ENCODE data around the gene GBA3.

The GBA3 gene

DNA sequence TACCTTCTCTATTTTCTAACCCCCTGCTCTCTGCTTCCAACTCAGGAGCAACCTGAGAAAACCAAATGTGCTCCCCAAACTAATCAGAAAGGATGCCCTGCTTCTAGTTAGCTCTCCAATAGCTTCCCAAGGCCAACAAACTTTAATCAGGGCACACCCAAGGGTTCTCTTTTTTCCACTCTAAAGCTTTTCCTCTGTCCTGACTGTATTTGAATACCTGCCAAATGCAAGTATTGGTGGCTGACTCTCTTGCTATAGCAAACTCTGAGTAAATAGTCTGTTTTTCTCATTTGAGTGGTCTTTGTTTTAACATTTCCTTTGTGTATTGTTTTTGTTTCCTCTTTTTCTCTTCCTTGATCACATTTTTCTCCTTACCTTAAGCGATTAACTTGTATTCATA, 52.5 kb downstream of the GBA3 start:
- Mint-ChIP-seq H3K9me3 (peaks cover 6% of the 10 kb centered on the region), H3K4me3 (no peak overlapping the region), H3K27me3 (no peaks in the 10 kb centered on the region), H3K4me1 (no peaks in the 10 kb centered on the region), H3K27ac (ENCODE audit: low read depth) (no peak overlapping the region), H3K36me3 (ENCODE audit: insufficient read depth) (no peaks in the 10 kb centered on the region)
- DNase-seq (ENCODE audit: low spot score in 2 of 2): no peak
- ATAC-seq (replicated peaks; ENCODE audit: extremely low read depth, poor library complexity, severe bottlenecking): no peak

DNA sequence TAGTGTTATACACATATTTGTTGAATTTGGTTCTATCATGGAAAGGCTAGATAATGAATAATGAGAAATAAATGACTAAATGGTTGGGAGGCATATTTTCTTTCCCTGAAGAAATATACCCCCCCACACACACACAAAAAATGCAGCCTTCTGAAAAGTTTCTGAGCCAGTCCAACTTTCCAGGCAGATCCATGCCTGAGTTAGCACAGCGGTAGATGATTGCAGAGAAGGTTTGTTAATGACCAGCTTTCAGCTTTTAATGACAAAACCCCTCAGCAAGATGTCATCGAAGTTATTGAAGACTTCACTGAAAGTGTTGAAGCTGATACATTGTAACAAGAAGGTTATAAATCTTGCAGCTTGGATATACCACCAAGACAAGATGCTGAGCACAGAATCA, 61.4 kb downstream of the GBA3 start:
- DNase-seq (ENCODE audit: low spot score in 2 of 2) (no peak), ATAC-seq (replicated peaks; ENCODE audit: extremely low read depth, poor library complexity, severe bottlenecking) (no peak)
- H3K9me3 Mint-ChIP-seq: no peaks in the 10 kb centered on the region
- no peak overlapping the region for H3K27ac Mint-ChIP-seq (ENCODE audit: low read depth)
- H3K27me3 Mint-ChIP-seq: no peaks in the 10 kb centered on the region
- H3K4me3 Mint-ChIP-seq: no peak overlapping the region
- no peaks in the 10 kb centered on the region for H3K4me1 Mint-ChIP-seq
- H3K36me3 Mint-ChIP-seq (ENCODE audit: insufficient read depth): no peaks in the 10 kb centered on the region

- no peak overlapping the region for H3K27ac Mint-ChIP-seq (ENCODE audit: low read depth)
- H3K9me3 Mint-ChIP-seq: peaks cover 10% of the 10 kb centered on the region
- no peaks in the 10 kb centered on the region for H3K4me1 Mint-ChIP-seq
- DNase-seq (ENCODE audit: low spot score in 2 of 2): no peak
- H3K27me3 Mint-ChIP-seq: no peaks in the 10 kb centered on the region
- ATAC-seq (replicated peaks; ENCODE audit: extremely low read depth, poor library complexity, severe bottlenecking): no peak
- no peak overlapping the region for H3K4me3 Mint-ChIP-seq
- H3K36me3 Mint-ChIP-seq (ENCODE audit: insufficient read depth): no peaks in the 10 kb centered on the region
These were observed 69.8 kb downstream of the GBA3 start for GRCh38 chr4:22762548-22762947.

DNA sequence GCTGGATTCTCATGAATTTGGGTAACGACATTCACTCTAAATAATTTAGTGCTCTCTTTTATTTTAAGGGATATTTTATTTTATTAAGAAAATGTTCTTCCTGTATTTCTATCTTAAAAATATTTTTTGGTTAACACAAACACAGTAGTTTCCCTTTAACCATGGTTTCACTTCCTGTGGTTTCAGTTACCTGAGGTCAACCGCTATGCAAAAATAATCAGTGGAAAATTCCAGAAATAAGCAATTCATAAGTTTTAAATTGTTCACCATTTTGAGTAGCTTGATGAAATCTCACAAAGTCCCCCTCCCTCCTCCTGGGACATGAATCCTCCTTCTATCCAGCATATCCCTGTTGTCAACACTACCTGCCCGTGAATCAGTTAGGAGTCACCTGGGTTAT, 71.4 kb downstream of the GBA3 start:
- no peak for ATAC-seq (replicated peaks; ENCODE audit: extremely low read depth, poor library complexity, severe bottlenecking)
- no peaks in the 10 kb centered on the region for H3K4me1 Mint-ChIP-seq
- no peaks in the 10 kb centered on the region for H3K27me3 Mint-ChIP-seq
- no peak for DNase-seq (ENCODE audit: low spot score in 2 of 2)
- H3K36me3 Mint-ChIP-seq (ENCODE audit: insufficient read depth): no peaks in the 10 kb centered on the region
- H3K9me3 Mint-ChIP-seq: peaks cover 10% of the 10 kb centered on the region
- H3K27ac Mint-ChIP-seq (ENCODE audit: low read depth): no peak overlapping the region
- H3K4me3 Mint-ChIP-seq: no peak overlapping the region

- H3K9me3 Mint-ChIP-seq: peaks cover 5% of the 10 kb centered on the region
- no peak for ATAC-seq (replicated peaks; ENCODE audit: extremely low read depth, poor library complexity, severe bottlenecking)
These were observed 73.3 kb downstream of the GBA3 start for GRCh38 chr4:22766068-22766467.

DNA sequence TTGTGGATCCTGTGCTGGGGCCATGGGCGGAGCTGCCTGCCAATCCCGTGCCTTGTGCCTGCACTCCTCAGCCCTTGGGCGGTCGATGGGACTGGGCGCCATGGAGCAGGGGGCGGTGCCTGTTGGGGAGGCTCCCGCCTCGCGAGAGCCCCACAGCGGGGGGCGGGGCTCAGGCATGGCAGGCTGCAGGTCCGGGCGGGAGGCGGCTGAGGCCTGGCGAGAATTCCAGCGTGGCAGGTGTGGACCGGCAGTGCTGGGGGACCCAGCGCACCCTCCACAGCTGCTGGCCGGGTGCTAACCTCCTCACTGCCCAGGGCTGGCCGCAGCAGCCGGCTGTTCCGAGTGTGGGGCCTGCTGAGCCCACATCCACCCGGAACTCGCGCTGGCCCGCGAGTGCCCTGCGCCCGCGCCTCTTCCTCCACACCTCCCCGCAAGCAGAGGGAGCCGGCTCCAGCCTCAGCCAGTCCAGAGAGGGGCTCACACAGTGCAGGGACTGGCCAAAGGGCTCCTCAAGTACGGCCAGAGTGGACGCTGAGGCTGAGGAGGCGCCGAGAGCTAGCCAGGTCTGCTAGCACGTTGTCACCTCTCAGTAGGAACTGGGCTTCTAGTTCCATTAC, 85.9 kb downstream of the GBA3 start:
- H3K9me3 Mint-ChIP-seq: peaks cover 14% of the 10 kb centered on the region
- ATAC-seq (replicated peaks; ENCODE audit: extremely low read depth, poor library complexity, severe bottlenecking): no peak
- no peak overlapping the region for H3K4me3 Mint-ChIP-seq
- H3K36me3 Mint-ChIP-seq (ENCODE audit: insufficient read depth): no peaks in the 10 kb centered on the region
- no peaks in the 10 kb centered on the region for H3K27me3 Mint-ChIP-seq
- H3K27ac Mint-ChIP-seq (ENCODE audit: low read depth): no peak overlapping the region
- no peak for DNase-seq (ENCODE audit: low spot score in 2 of 2)
- H3K4me1 Mint-ChIP-seq: no peaks in the 10 kb centered on the region

More at GRCh38 chr4:22766068-22766467, 73.3 kb downstream of the GBA3 start:
- Mint-ChIP-seq H3K27me3 (no peaks in the 10 kb centered on the region), H3K27ac (ENCODE audit: low read depth) (no peak overlapping the region), H3K36me3 (ENCODE audit: insufficient read depth) (no peaks in the 10 kb centered on the region), H3K4me1 (no peaks in the 10 kb centered on the region), H3K4me3 (no peak overlapping the region)
- DNase-seq (ENCODE audit: low spot score in 2 of 2): no peak

DNA sequence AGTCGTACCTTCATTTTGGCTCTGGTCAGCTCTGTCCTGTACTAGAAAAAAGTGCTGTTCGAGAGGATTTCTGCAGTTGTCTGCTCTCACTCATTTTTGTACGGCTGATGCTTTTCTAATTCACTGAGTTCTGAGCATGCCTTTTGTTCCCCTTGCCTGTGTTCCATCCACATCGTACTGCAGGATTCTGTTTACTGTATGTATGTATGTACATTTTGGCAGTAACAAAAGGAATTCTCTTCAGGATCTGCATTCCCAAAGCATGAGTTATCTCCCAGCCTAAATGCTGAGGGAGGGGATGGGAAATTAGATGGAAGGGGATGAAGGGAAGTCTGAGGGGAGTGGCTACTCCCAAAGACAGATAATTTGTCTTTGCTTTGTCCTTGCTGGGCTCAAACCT, 87.6 kb downstream of the GBA3 start:
- Mint-ChIP-seq H3K27ac (ENCODE audit: low read depth) (no peak overlapping the region), H3K9me3 (peaks cover 17% of the 10 kb centered on the region), H3K27me3 (no peaks in the 10 kb centered on the region), H3K4me1 (no peaks in the 10 kb centered on the region), H3K4me3 (no peak overlapping the region), H3K36me3 (ENCODE audit: insufficient read depth) (no peaks in the 10 kb centered on the region)
- DNase-seq (ENCODE audit: low spot score in 2 of 2) (no peak), ATAC-seq (replicated peaks; ENCODE audit: extremely low read depth, poor library complexity, severe bottlenecking) (no peak)

GRCh38 chr4:22780797-22781196, 88.1 kb downstream of the GBA3 start:
- DNase-seq (ENCODE audit: low spot score in 2 of 2): no peak
- H3K27me3 Mint-ChIP-seq: no peaks in the 10 kb centered on the region
- H3K36me3 Mint-ChIP-seq (ENCODE audit: insufficient read depth): no peaks in the 10 kb centered on the region
- no peak overlapping the region for H3K27ac Mint-ChIP-seq (ENCODE audit: low read depth)
- ATAC-seq (replicated peaks; ENCODE audit: extremely low read depth, poor library complexity, severe bottlenecking): no peak
- H3K4me1 Mint-ChIP-seq: no peaks in the 10 kb centered on the region
- peaks cover 17% of the 10 kb centered on the region for H3K9me3 Mint-ChIP-seq
- no peak overlapping the region for H3K4me3 Mint-ChIP-seq

- Mint-ChIP-seq H3K27me3 (no peaks in the 10 kb centered on the region), H3K4me3 (no peak overlapping the region), H3K9me3 (peaks cover 9% of the 10 kb centered on the region), H3K36me3 (ENCODE audit: insufficient read depth) (no peaks in the 10 kb centered on the region), H3K27ac (ENCODE audit: low read depth) (no peak overlapping the region), H3K4me1 (no peaks in the 10 kb centered on the region)
- DNase-seq (ENCODE audit: low spot score in 2 of 2) (no peak), ATAC-seq (replicated peaks; ENCODE audit: extremely low read depth, poor library complexity, severe bottlenecking) (no peak)
These were observed 95.1 kb downstream of the GBA3 start for GRCh38 chr4:22787753-22788375.

GRCh38 chr4:22790631-22791030, 97.9 kb downstream of the GBA3 start:
- H3K9me3 Mint-ChIP-seq: no peaks in the 10 kb centered on the region
- no peak overlapping the region for H3K27ac Mint-ChIP-seq (ENCODE audit: low read depth)
- no peaks in the 10 kb centered on the region for H3K36me3 Mint-ChIP-seq (ENCODE audit: insufficient read depth)
- H3K4me3 Mint-ChIP-seq: no peak overlapping the region
- H3K27me3 Mint-ChIP-seq: no peaks in the 10 kb centered on the region
- H3K4me1 Mint-ChIP-seq: no peaks in the 10 kb centered on the region
- DNase-seq (ENCODE audit: low spot score in 2 of 2) (no peak), ATAC-seq (replicated peaks; ENCODE audit: extremely low read depth, poor library complexity, severe bottlenecking) (no peak)

DNA sequence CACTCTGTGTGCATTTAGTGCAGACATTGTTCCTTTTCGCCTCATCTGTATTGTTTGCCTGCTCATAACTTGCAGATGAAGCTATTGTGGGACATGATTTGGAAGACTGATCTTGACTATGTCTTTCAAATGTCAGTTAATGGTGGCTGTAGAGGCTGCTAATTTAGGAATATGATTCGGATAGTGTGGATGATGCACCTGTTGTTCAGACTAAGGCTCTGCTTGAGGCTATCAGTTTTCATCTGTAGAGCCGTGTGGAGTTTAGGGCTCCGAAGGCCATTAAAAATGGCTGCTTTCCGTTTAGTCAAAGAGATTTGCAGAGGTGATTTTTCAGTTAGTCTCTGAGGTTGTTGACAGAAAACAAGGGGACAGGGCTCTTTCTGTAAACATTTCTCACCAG, 102.0 kb downstream of the GBA3 start:
- Mint-ChIP-seq H3K9me3 (peaks cover 6% of the 10 kb centered on the region), H3K27me3 (no peaks in the 10 kb centered on the region), H3K4me1 (no peaks in the 10 kb centered on the region), H3K4me3 (no peak overlapping the region), H3K36me3 (ENCODE audit: insufficient read depth) (no peaks in the 10 kb centered on the region), H3K27ac (ENCODE audit: low read depth) (no peak overlapping the region)
- no peak for ATAC-seq (replicated peaks; ENCODE audit: extremely low read depth, poor library complexity, severe bottlenecking)
- DNase-seq (ENCODE audit: low spot score in 2 of 2): no peak

GRCh38 chr4:22801391-22801790, 108.7 kb downstream of the GBA3 start:
- no peaks in the 10 kb centered on the region for H3K4me1 Mint-ChIP-seq
- ATAC-seq (replicated peaks; ENCODE audit: extremely low read depth, poor library complexity, severe bottlenecking) (no peak), DNase-seq (ENCODE audit: low spot score in 2 of 2) (no peak)
- no peak overlapping the region for H3K27ac Mint-ChIP-seq (ENCODE audit: low read depth)
- H3K27me3 Mint-ChIP-seq: no peaks in the 10 kb centered on the region
- no peaks in the 10 kb centered on the region for H3K36me3 Mint-ChIP-seq (ENCODE audit: insufficient read depth)
- no peak overlapping the region for H3K4me3 Mint-ChIP-seq
- H3K9me3 Mint-ChIP-seq: peaks cover 15% of the 10 kb centered on the region

DNA sequence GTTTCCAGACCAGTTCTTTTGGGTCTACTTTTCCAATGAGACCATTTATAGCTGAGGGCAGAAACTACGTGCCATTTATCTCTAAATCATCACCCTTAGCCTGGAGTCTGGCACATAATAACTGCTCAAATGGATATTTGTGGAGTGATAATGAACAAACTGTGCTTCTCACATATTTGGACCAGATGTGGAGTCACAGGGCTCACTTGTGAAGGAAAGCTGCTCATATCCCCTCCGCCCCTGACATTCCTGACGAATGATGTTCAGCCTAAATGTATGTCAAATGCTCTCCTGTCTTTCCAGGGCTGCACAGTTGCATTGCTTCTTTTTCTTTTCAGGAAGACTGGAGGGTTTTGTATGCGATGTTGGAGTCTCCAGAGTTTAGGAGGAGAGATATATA, 110.1 kb downstream of the GBA3 start:
- Mint-ChIP-seq H3K4me3 (no peak overlapping the region), H3K4me1 (no peaks in the 10 kb centered on the region), H3K36me3 (ENCODE audit: insufficient read depth) (no peaks in the 10 kb centered on the region), H3K27ac (ENCODE audit: low read depth) (no peak overlapping the region), H3K9me3 (peaks cover 23% of the 10 kb centered on the region), H3K27me3 (no peaks in the 10 kb centered on the region)
- ATAC-seq (replicated peaks; ENCODE audit: extremely low read depth, poor library complexity, severe bottlenecking): no peak
- DNase-seq (ENCODE audit: low spot score in 2 of 2): no peak
